Dorsolateral prefrontal cortex (tissue), 118 donors: Measurements from ENCODE around the gene VAPB. TPM values are rescaled to one million over a fixed set of nuclear protein-coding genes. Genes with fewer than 3 reads are reported as not detected.

Source experiments
- total RNA-seq, 120 experiments: library from RNA; stranded (reverse); gene quantifications; one replicate each; pipeline versions ENCODE4 v1.2.3 to v1.2.4, GENCODE V29; 2022

The VAPB gene
- total RNA-seq, 120 experiments from 2014 or later, result 59.1 to 124 (median 96.7) TPM

Other genes with a start within 250 kb of the VAPB start
- gene ANKRD60, start 160.6 kb upstream of the VAPB start, total RNA-seq, result under 1 TPM in 1 of 120 experiments, not detected in 119; 0.66 TPM
- gene RAB22A, start 79.5 kb upstream of the VAPB start, total RNA-seq, result 10 to 100 TPM; 25.8 to 51.7 (median 38.9) TPM
- gene APCDD1L, start 126.2 kb downstream of the VAPB start, total RNA-seq, result under 1 TPM in 2 of 120 experiments, not detected in 118; 0.14 to 0.30 TPM